GM18508 (cell line): ENCODE data around the gene SIX4.

ENCODE experiments used
- ATAC-seq: cut with Tn5 transposase; IDR thresholded peaks from one replicate; pipeline ENCODE4 v1.9.1; 2021; ENCODE audit warnings: moderate number of reproducible peaks; ENCODE audit not compliant: insufficient read depth, unreplicated experiment

SIX4 gene

DNA sequence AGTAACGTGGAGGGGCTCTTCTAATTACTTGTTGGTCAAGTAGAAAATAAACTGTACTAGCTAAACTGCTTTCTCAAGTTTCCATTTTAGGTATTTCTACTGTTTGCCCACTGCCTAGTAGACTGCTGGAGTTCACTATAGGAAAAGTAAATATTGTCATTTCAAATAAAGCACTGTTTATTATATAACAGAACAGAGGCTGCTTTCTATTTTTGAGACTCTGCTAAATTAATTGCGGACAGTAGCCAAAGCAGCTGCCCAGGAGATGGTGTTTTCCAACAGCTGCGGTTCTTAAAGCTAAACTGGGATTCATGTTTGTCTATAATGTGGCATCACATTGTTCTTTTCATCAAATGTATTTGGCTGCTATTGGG, 59.0 kb downstream of the SIX4 start:
- no peak for ATAC-seq

- ATAC-seq, result no peak
Measured at GRCh38 chr14:60662982-60663381, 61.2 kb downstream of the SIX4 start.

- ATAC-seq, result no peak
Measured at GRCh38 chr14:60661721-60662120, 62.4 kb downstream of the SIX4 start.
